Neural crest cell (in vitro differentiated cells): ENCODE data around the gene RALGPS1. TPM values are rescaled to one million over a fixed set of nuclear protein-coding genes. Genes with fewer than 3 reads are reported as not detected.

Experiments
- DNase-seq: peaks from one replicate; pipeline ENCODE4 v3.0.0; 2021; ENCODE audit warnings: low read depth, mixed read lengths, low spot score
- H3K27ac Mint-ChIP-seq: one replicate; pipeline ENCODE4 v1.8.0; 2021; ENCODE audit warnings: mild to moderate bottlenecking, mixed read lengths; ENCODE audit not compliant: unreplicated experiment
- H3K27me3 Mint-ChIP-seq: 2 replicates; pipeline ENCODE4 v1.8.0; 2021; ENCODE audit warnings: low read depth, mild to moderate bottlenecking, mixed read lengths
- H3K36me3 Mint-ChIP-seq: 2 replicates; pipeline ENCODE4 v1.8.0; 2021; ENCODE audit warnings: low read depth, mild to moderate bottlenecking, mixed read lengths
- H3K4me1 Mint-ChIP-seq: 2 replicates; pipeline ENCODE4 v1.8.0; 2021; ENCODE audit warnings: mixed read lengths
- H3K4me3 Mint-ChIP-seq: one replicate; pipeline ENCODE4 v1.8.0; 2021; ENCODE audit warnings: mild to moderate bottlenecking, mixed read lengths
- H3K9me3 Mint-ChIP-seq: 2 replicates; pipeline ENCODE4 v1.8.0; 2021; ENCODE audit warnings: mixed read lengths
- total RNA-seq: library from RNA; stranded (reverse); gene quantifications from 2 replicates; pipeline ENCODE4 v1.2.1, GENCODE V29; 2021
- TF ChIP-seq, protein P1 (sequence below): fragments of 200-600 bp; sonication (generic); conservative IDR thresholded peaks from 2 replicates; pipeline ENCODE4 v1.5.0; 2021; ENCODE audit warnings: antibody characterized with exemption, mild to moderate bottlenecking

The RALGPS1 gene
- total RNA-seq, 1 donor from 2014 or later: 11.7 TPM

DNA sequence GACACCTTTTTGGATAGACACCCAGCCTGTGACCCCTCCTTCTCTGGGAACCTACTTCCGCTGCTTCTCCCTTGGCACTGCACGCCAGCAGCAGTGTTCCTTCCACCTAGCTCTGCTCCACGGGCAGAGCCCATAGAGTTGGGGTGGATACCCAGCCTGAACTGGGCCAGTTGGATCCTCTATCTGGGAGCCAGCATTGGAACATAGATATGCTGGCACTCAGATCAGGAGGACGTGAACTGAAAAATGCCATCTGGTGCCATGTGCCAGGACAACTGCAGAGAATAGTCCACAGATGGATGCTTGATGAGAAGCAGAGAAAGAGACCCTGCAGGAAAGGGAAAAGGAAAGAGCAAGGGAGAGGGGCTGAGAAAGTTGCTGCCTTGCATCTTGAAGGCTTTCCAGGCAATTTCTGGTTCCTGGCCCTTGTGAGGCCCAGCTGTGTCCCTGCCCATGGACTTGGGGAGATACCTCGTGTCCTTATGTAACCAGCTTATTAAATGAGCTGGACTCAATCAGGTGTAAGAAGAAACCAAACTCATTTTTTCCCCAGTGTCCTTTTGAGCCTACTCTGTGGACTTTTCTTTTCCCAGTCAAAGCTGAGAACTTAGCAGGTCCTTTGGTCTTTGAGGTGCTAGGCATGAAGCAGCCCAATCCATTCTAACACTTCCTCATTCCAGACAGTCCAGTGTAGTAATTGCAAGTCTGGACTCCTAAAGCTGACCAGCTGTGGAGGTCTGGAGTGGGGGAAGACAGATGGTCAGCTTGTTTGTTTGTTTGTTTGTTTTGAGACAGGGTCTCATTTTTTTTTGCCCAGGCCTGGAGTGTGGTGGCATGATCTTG is 168.8 kb downstream of the RALGPS1 start:
- Mint-ChIP-seq H3K36me3 (peaks cover 4% of the 10 kb centered on the region), H3K9me3 (no peaks in the 10 kb centered on the region), H3K4me1 (peaks cover 3% of the 10 kb centered on the region), H3K27ac (no peak overlapping the region), H3K27me3 (peaks cover 4% of the 10 kb centered on the region), H3K4me3 (no peak overlapping the region)
- DNase-seq: no peak
- TF ChIP-seq, protein P1, sequence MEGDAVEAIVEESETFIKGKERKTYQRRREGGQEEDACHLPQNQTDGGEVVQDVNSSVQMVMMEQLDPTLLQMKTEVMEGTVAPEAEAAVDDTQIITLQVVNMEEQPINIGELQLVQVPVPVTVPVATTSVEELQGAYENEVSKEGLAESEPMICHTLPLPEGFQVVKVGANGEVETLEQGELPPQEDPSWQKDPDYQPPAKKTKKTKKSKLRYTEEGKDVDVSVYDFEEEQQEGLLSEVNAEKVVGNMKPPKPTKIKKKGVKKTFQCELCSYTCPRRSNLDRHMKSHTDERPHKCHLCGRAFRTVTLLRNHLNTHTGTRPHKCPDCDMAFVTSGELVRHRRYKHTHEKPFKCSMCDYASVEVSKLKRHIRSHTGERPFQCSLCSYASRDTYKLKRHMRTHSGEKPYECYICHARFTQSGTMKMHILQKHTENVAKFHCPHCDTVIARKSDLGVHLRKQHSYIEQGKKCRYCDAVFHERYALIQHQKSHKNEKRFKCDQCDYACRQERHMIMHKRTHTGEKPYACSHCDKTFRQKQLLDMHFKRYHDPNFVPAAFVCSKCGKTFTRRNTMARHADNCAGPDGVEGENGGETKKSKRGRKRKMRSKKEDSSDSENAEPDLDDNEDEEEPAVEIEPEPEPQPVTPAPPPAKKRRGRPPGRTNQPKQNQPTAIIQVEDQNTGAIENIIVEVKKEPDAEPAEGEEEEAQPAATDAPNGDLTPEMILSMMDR: no peak

- Mint-ChIP-seq H3K27me3 (peaks cover 2% of the 10 kb centered on the region), H3K9me3 (no peaks in the 10 kb centered on the region), H3K36me3 (peaks cover 6% of the 10 kb centered on the region), H3K4me3 (no peak overlapping the region), H3K27ac (no peak overlapping the region), H3K4me1 (no peaks in the 10 kb centered on the region)
- TF ChIP-seq, protein P1: no peak
- DNase-seq: no peak
Measured at GRCh38 chr9:127084076-127085039, 169.8 kb downstream of the RALGPS1 start.

GRCh38 chr9:127085186-127085585 is 170.6 kb downstream of the RALGPS1 start:
- TF ChIP-seq, protein P1: no peak
- H3K27me3 Mint-ChIP-seq: no peaks in the 10 kb centered on the region
- no peak overlapping the region for H3K4me3 Mint-ChIP-seq
- H3K4me1 Mint-ChIP-seq: no peaks in the 10 kb centered on the region
- peaks cover 6% of the 10 kb centered on the region for H3K36me3 Mint-ChIP-seq
- H3K9me3 Mint-ChIP-seq: no peaks in the 10 kb centered on the region
- H3K27ac Mint-ChIP-seq: no peak overlapping the region
- DNase-seq: no peak

GRCh38 chr9:127086771-127087170 is 172.2 kb downstream of the RALGPS1 start:
- Mint-ChIP-seq H3K9me3 (no peaks in the 10 kb centered on the region), H3K36me3 (peaks cover 6% of the 10 kb centered on the region), H3K4me3 (no peak overlapping the region), H3K4me1 (no peaks in the 10 kb centered on the region), H3K27ac (peak overlapping the region; percentile 13), H3K27me3 (no peaks in the 10 kb centered on the region)
- TF ChIP-seq, protein P1: no peak
- DNase-seq: no peak

- H3K27me3 Mint-ChIP-seq: no peaks in the 10 kb centered on the region
- no peak overlapping the region for H3K4me3 Mint-ChIP-seq
- TF ChIP-seq, protein P1: no peak
- no peaks in the 10 kb centered on the region for H3K9me3 Mint-ChIP-seq
- peaks cover 6% of the 10 kb centered on the region for H3K36me3 Mint-ChIP-seq
- no peak for DNase-seq
- no peaks in the 10 kb centered on the region for H3K4me1 Mint-ChIP-seq
- no peak overlapping the region for H3K27ac Mint-ChIP-seq
Measured at GRCh38 chr9:127087411-127087810, 172.8 kb downstream of the RALGPS1 start.
